H1 (cell line): ENCODE results near the gene PHF13. TPM values are rescaled to one million over a fixed set of nuclear protein-coding genes. Genes with fewer than 3 reads are reported as not detected.

ENCODE experiments used
- CTCF ChIA-PET: fragments of 300-600 bp; sonication (Branson Sonifier 250); formaldehyde crosslinking; loops from one replicate; lab custom pipeline; 2021; ENCODE audit not compliant: partially characterized antibody; lab: Charles Lee
- POLR2A ChIA-PET: fragments of 300-600 bp; sonication (Branson Sonifier 250); formaldehyde crosslinking; loops from one replicate; lab custom pipeline; 2021; ENCODE audit warnings: inconsistent platforms; ENCODE audit not compliant: partially characterized antibody; lab: Charles Lee
- DNase-seq, 2 experiments: peaks; one replicate each; pipeline versions ENCODE4 v3.0.0 to v3.0.0-alpha.2; 2010 to 2022; ENCODE audit warnings: low spot score in 2 of 2, low read depth in 1 of 2, mixed read lengths in 1 of 2
- FAIRE-seq: peaks from 2 replicates; lab custom pipeline; 2011; peaks lifted over from hg19 to GRCh38; lab: Jason Lieb, UNC
- H2AFZ ChIP-seq: 2 replicates; pipeline ENCODE4 v1.8.1; 2012; ENCODE audit warnings: low read length, inconsistent platforms
- H2AK5ac ChIP-seq: 2 replicates; pipeline ENCODE4 v1.6.1; 2013; ENCODE audit warnings: low read depth, low read length
- H2BK120ac ChIP-seq: replicated peaks from 2 replicates; pipeline ENCODE3; 2013; ENCODE audit warnings: low read depth, low read length, inconsistent platforms
- H2BK12ac ChIP-seq: 2 replicates; pipeline ENCODE4 v1.6.1; 2013; ENCODE audit warnings: low read depth, low read length
- H2BK15ac ChIP-seq: 2 replicates; pipeline ENCODE4 v1.6.1; 2013; ENCODE audit warnings: low read length
- H2BK20ac ChIP-seq: 2 replicates; pipeline ENCODE4 v1.6.1; 2013; ENCODE audit warnings: low read length
- H2BK5ac ChIP-seq: 2 replicates; pipeline ENCODE4 v1.6.1; 2013; ENCODE audit warnings: low read depth, low read length
- H3K14ac ChIP-seq: 2 replicates; pipeline ENCODE4 v1.6.1; 2013; ENCODE audit warnings: inconsistent platforms; ENCODE audit not compliant: insufficient read length
- H3K18ac ChIP-seq: 2 replicates; pipeline ENCODE4 v1.6.1; 2013; ENCODE audit warnings: low read length; ENCODE audit errors: extremely low read depth
- H3K23ac ChIP-seq: 2 replicates; pipeline ENCODE4 v1.6.1; 2013; ENCODE audit warnings: inconsistent platforms; ENCODE audit not compliant: insufficient read length
- H3K23me2 ChIP-seq: 2 replicates; pipeline ENCODE4 v1.6.1; 2013; ENCODE audit warnings: low read depth, low read length
- H3K27ac ChIP-seq: 2 replicates; pipeline ENCODE4 v1.6.1; 2011; ENCODE audit warnings: low read depth, low read length, inconsistent platforms
- H3K27me3 ChIP-seq, 4 experiments: replicated peaks in 1 of 4; 1 replicate in 1 of 4; 2 replicates in 3 of 4; pipeline versions ENCODE4 v1.6.1 to v1.8.1; 2011 to 2013; ENCODE audit warnings: low read length in 3 of 4, mild to moderate bottlenecking in 3 of 4, inconsistent platforms in 2 of 4, mixed read lengths in 2 of 4, moderate library complexity in 1 of 4; ENCODE audit not compliant: control insufficient read depth in 3 of 4, insufficient read depth in 3 of 4; ENCODE audit errors: extremely low read depth in 1 of 4
- H3K36me3 ChIP-seq, 4 experiments: 2 replicates each; pipeline versions ENCODE4 v1.6.1 to v1.8.1; 2011 to 2013; ENCODE audit warnings: mild to moderate bottlenecking in 4 of 4, low read length in 3 of 4, moderate library complexity in 2 of 4, control low read depth in 1 of 4, inconsistent platforms in 1 of 4; ENCODE audit not compliant: insufficient read depth in 4 of 4, control insufficient read depth in 2 of 4
- H3K4ac ChIP-seq: replicated peaks from 2 replicates; pipeline ENCODE3; 2013; ENCODE audit warnings: low read length, low read depth, mixed read lengths, inconsistent platforms; ENCODE audit not compliant: insufficient read length
- H3K4me1 ChIP-seq, 4 experiments: replicated peaks in 1 of 4; 1 replicate in 1 of 4; 2 replicates in 3 of 4; pipeline versions ENCODE4 v1.6.1 to v1.8.1; 2011 to 2013; ENCODE audit warnings: low read length in 3 of 4, inconsistent platforms in 2 of 4, mixed read lengths in 1 of 4; ENCODE audit not compliant: insufficient read depth in 4 of 4, control insufficient read depth in 3 of 4
- H3K4me2 ChIP-seq, 2 experiments: 2 replicates each; pipeline versions ENCODE4 v1.6.1 to v1.8.1; 2011 to 2013; ENCODE audit warnings: low read depth in 2 of 2, low read length in 2 of 2, control low read depth in 1 of 2, inconsistent platforms in 1 of 2, mild to moderate bottlenecking in 1 of 2; ENCODE audit not compliant: insufficient read depth in 1 of 2
- H3K4me3 ChIP-seq, 4 experiments: fragments of 200-600, 300-600 bp in 1 of 4; sonication (generic), shearing (Covaris generic), sonication (Bioruptor Twin) in 1 of 4; 2 replicates each; pipeline versions ENCODE4 v1.5.1 to v1.8.1; 2011 to 2016; ENCODE audit warnings: low read length in 4 of 4, low read depth in 3 of 4, control low read depth in 2 of 4, inconsistent platforms in 2 of 4, mild to moderate bottlenecking in 2 of 4, mixed read lengths in 1 of 4, moderate library complexity in 1 of 4; ENCODE audit not compliant: insufficient read depth in 2 of 4; ENCODE audit errors: extremely low read depth in 1 of 4
- H3K56ac ChIP-seq: replicated peaks from 2 replicates; pipeline ENCODE3; 2013; ENCODE audit warnings: low read depth, mild to moderate bottlenecking, mixed read lengths, low read length, inconsistent platforms; ENCODE audit not compliant: insufficient read length
- H3K79me1 ChIP-seq: 2 replicates; pipeline ENCODE4 v1.6.1; 2013; ENCODE audit warnings: low read depth, low read length, control low read depth
- H3K79me2 ChIP-seq, 2 experiments: 2 replicates each; pipeline versions ENCODE4 v1.6.1 to v1.8.1; 2012 to 2013; ENCODE audit warnings: low read length in 2 of 2, mild to moderate bottlenecking in 2 of 2, inconsistent platforms in 1 of 2; ENCODE audit not compliant: insufficient read depth in 2 of 2, control insufficient read depth in 1 of 2
- H3K9ac ChIP-seq, 4 experiments: replicated peaks in 1 of 4; 1 replicate in 1 of 4; 2 replicates in 3 of 4; pipeline versions ENCODE4 v1.6.1 to v1.8.1; 2011 to 2013; ENCODE audit warnings: low read depth in 3 of 4, low read length in 3 of 4, control low read depth in 2 of 4, mild to moderate bottlenecking in 2 of 4, moderate library complexity in 2 of 4, inconsistent platforms in 1 of 4; ENCODE audit errors: extremely low read depth in 1 of 4
- H3K9me3 ChIP-seq, 2 experiments: 2 replicates each; pipeline versions ENCODE4 v1.6.1 to v1.8.1; 2012 to 2013; ENCODE audit warnings: mild to moderate bottlenecking in 2 of 2, moderate library complexity in 2 of 2, control low read depth in 1 of 2, inconsistent platforms in 1 of 2, low read depth in 1 of 2, low read length in 1 of 2, mixed read lengths in 1 of 2; ENCODE audit not compliant: insufficient read depth in 2 of 2
- H4K20me1 ChIP-seq, 2 experiments: replicated peaks in 1 of 2; 2 replicates each; pipeline versions ENCODE3 to v1.8.1; 2011 to 2013; ENCODE audit warnings: inconsistent platforms in 2 of 2, low read length in 2 of 2, mild to moderate bottlenecking in 1 of 2; ENCODE audit not compliant: insufficient read depth in 2 of 2, control insufficient read depth in 1 of 2
- H4K5ac ChIP-seq: 2 replicates; pipeline ENCODE4 v1.6.1; 2013; ENCODE audit warnings: low read length, low read depth, mixed read lengths, inconsistent platforms; ENCODE audit not compliant: insufficient read length
- H4K8ac ChIP-seq: 2 replicates; pipeline ENCODE4 v1.8.0; 2013; ENCODE audit warnings: mild to moderate bottlenecking, moderate library complexity, low read length, inconsistent platforms; ENCODE audit not compliant: insufficient read depth; ENCODE audit errors: extremely low read depth
- H4K91ac ChIP-seq: replicated peaks from 2 replicates; pipeline ENCODE3; 2013; ENCODE audit warnings: low read length, mixed read lengths, inconsistent platforms; ENCODE audit not compliant: insufficient read length
- EGR1 ChIP-seq: IDR thresholded peaks from 2 replicates; pipeline ENCODE4 v1.6.1; 2011; ENCODE audit warnings: low read depth, low read length, borderline replicate concordance
- HDAC2 ChIP-seq, 2 experiments: fragments of 300-600 bp in 1 of 2; sonication (generic) in 1 of 2; IDR thresholded peaks; 2 replicates each; pipeline ENCODE4 v1.6.1; 2011 to 2012; ENCODE audit warnings: low read depth in 2 of 2, low read length in 2 of 2, mild to moderate bottlenecking in 2 of 2, moderate library complexity in 2 of 2, borderline replicate concordance in 1 of 2, inconsistent platforms in 1 of 2
- POU5F1 ChIP-seq: IDR thresholded peaks from 2 replicates; pipeline ENCODE4 v1.6.1; 2011; ENCODE audit warnings: low read depth, mild to moderate bottlenecking, low read length, moderate library complexity
- RNF2 ChIP-seq: fragments of 200-900, 300-1000 bp; sonication (generic); IDR thresholded peaks from 2 replicates; pipeline ENCODE4 v1.7.1; 2016; ENCODE audit warnings: borderline replicate concordance, low read depth, mild to moderate bottlenecking, antibody characterized with exemption, low read length; ENCODE audit not compliant: poor library complexity, severe bottlenecking; ENCODE audit errors: missing control alignments
- SIN3A ChIP-seq, 2 experiments: IDR thresholded peaks in 1 of 2; conservative IDR thresholded peaks in 1 of 2; 2 replicates each; pipeline ENCODE4 v1.6.1; 2011 to 2012; ENCODE audit warnings: low read length in 2 of 2, improper control_type of control experiment in 1 of 2, low read depth in 1 of 2, mild to moderate bottlenecking in 1 of 2
- SP1 ChIP-seq: IDR thresholded peaks from 2 replicates; pipeline ENCODE4 v1.6.1; 2011; ENCODE audit warnings: low read depth, low read length
- SRF ChIP-seq: IDR thresholded peaks from 2 replicates; pipeline ENCODE4 v1.6.1; 2011; ENCODE audit warnings: mild to moderate bottlenecking, low read depth, low read length, moderate library complexity
- TBP ChIP-seq: IDR thresholded peaks from 2 replicates; pipeline ENCODE4 v1.6.1; 2011; ENCODE audit warnings: low read depth, low read length, improper control_type of control experiment
- WGBS, 2 experiments: shearing (Covaris generic) in 1 of 2; methylation state at CpG; one replicate each; pipeline versions ENCODE4 v1.1.6 to v1.1.7; 2013 to 2015; ENCODE audit warnings: low lambda C conversion rate in 2 of 2, mixed read lengths in 2 of 2, inconsistent platforms in 1 of 2, low coverage in 1 of 2, missing lambda C conversion rate in 1 of 2; ENCODE audit not compliant: insufficient replicate concordance in 2 of 2, insufficient coverage in 1 of 2, insufficient read length in 1 of 2; ENCODE audit errors: extremely low coverage in 1 of 2, missing lambda C conversion rate in 1 of 2; 5-methylcytosine and 5-hydroxymethylcytosine counted together
- polyA plus RNA-seq, 7 experiments: library from polyadenylated mRNA; depleted of rRNA in 3 of 7; stranded (reverse) in 5 of 7; unstranded in 2 of 7; fragments of >200 nt in 5 of 7; fragments of 200-250 nt in 2 of 7; gene quantifications; 1 replicate in 5 of 7; 2 replicates in 1 of 7; 4 replicates in 1 of 7; pipeline versions ENCODE4 v1.2.1 to v1.2.3, GENCODE V29; 2011 to 2013; ENCODE audit warnings: missing spikeins in 2 of 7, mixed read lengths in 2 of 7
- total RNA-seq: library from RNA; stranded (reverse); fragmentation: NEBNext Ultra II Directional; extraction: Animal tissue kit (Norgen Biotek cat#: 25700); gene quantifications from 2 replicates; pipeline ENCODE4 v1.2.1, GENCODE V29; 2021
- TF ChIP-seq, protein P1 (sequence below), 3 experiments: IDR thresholded peaks; 1 replicate in 2 of 3; 2 replicates in 1 of 3; pipeline versions ENCODE4 v1.5.1 to v1.6.1; 2011; ENCODE audit warnings: low read length in 3 of 3, mild to moderate bottlenecking in 3 of 3, inconsistent platforms in 2 of 3, low read depth in 1 of 3, moderate library complexity in 1 of 3; ENCODE audit not compliant: insufficient read depth in 1 of 3; ENCODE audit errors: control extremely low read depth in 1 of 3

Gene PHF13
- total and polyA plus RNA-seq, 2 of the 8 experiments (the other 6 are each of a cell fraction or from before 2014, with no cell fraction given) = 11.7 to 39.6 TPM

DNA sequence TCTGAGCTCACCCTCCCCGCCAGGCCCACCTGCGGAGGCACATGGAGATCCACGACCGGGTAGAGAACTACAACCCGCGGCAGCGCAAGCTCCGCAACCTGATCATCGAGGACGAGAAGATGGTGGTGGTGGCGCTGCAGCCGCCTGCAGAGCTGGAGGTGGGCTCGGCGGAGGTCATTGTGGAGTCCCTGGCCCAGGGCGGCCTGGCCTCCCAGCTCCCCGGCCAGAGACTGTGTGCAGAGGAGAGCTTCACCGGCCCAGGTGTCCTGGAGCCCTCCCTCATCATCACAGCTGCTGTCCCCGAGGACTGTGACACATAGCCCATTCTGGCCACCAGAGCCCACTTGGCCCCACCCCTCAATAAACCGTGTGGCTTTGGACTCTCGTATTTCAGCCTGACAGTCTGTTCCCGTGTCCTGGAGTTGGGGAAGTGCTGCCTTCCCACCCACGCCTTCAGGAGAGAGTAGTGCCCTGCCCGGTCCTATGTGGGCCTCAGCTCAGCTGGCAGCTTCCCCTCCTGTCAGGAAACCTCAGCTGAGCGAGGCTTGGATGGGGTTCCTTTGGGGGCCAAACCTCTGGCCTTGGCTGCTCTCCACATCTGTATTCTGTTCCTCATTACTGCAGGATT, 24.5 kb upstream of the PHF13 start:
- H3K79me1 ChIP-seq = peaks cover 4% of the 10 kb centered on the region
- no peak overlapping the region for H2BK120ac ChIP-seq
- no peak overlapping the region for H2AK5ac ChIP-seq
- no peak overlapping the region for H3K4ac ChIP-seq
- no peaks in the 10 kb centered on the region for H3K23me2 ChIP-seq
- H3K36me3 ChIP-seq = peaks cover 0 to 37% (median 10%) of the 10 kb centered on the region in 4 experiments; a peak in 7 of 8 replicates
- no peak for FAIRE-seq
- no peak overlapping the region for H3K23ac ChIP-seq
- no peak overlapping the region for H3K4me2 ChIP-seq
- no peak overlapping the region for H2BK12ac ChIP-seq
- H3K4me3 ChIP-seq = no peak overlapping the region
- no peak overlapping the region for H4K5ac ChIP-seq
- ChIA-PET CTCF (interaction anchor here (0.8 to 2.1 kb wide), 8 partner anchors 8 to 57 kb away, joined by 3 to 11 read pairs (median 4); no protein-coding TSS in a partner anchor), POLR2A (interaction anchor here (0.7 to 17.4 kb wide), 5 partner anchors 9 to 41 kb away, joined by 3 to 196 read pairs (median 6); partner anchors contain the start of genes KLHL21 and ZBTB48)
- WGBS, 2 experiments = 91% methylated on average over 24 of the region's 24 CpGs; no CpG with 5 or more reads in 1 of the 2 experiments
- no peak overlapping the region for H4K91ac ChIP-seq
- H3K27ac ChIP-seq = no peak overlapping the region
- no peaks in the 10 kb centered on the region for H3K79me2 ChIP-seq
- no peak overlapping the region for H3K14ac ChIP-seq
- no peak overlapping the region for H4K8ac ChIP-seq
- no peak overlapping the region; a peak in 3 of 7 replicates for H3K9ac ChIP-seq
- H2BK15ac ChIP-seq = no peak overlapping the region
- no peaks in the 10 kb centered on the region for H3K27me3 ChIP-seq
- H3K56ac ChIP-seq = no peak overlapping the region
- no peak overlapping the region for H2BK20ac ChIP-seq
- DNase-seq = no peak
- H3K9me3 ChIP-seq = no peaks in the 10 kb centered on the region
- no peak overlapping the region for H2AFZ ChIP-seq
- H3K18ac ChIP-seq = no peak overlapping the region
- peaks cover 2 to 34% of the 10 kb centered on the region in 2 experiments for H4K20me1 ChIP-seq
- no peaks in the 10 kb centered on the region for H3K4me1 ChIP-seq
- no peak overlapping the region for H2BK5ac ChIP-seq
- TF ChIP-seq HDAC2 (IDR thresholded peaks at IDR 0.05; ENCODE audit: borderline replicate concordance in 1 of 2, low read depth in 2 of 2, low read length in 2 of 2) (no peak), TBP (no peak), POU5F1 (no peak), EGR1 (no peak), RNF2 (no peak), SIN3A (conservative IDR thresholded peaks at IDR 0.05 in 1 of 2, IDR thresholded peaks at IDR 0.05 in 1 of 2; ENCODE audit: low read depth in 1 of 2, low read length in 2 of 2) (no peak), SP1 (no peak), SRF (no peak)
- TF ChIP-seq, protein P1, sequence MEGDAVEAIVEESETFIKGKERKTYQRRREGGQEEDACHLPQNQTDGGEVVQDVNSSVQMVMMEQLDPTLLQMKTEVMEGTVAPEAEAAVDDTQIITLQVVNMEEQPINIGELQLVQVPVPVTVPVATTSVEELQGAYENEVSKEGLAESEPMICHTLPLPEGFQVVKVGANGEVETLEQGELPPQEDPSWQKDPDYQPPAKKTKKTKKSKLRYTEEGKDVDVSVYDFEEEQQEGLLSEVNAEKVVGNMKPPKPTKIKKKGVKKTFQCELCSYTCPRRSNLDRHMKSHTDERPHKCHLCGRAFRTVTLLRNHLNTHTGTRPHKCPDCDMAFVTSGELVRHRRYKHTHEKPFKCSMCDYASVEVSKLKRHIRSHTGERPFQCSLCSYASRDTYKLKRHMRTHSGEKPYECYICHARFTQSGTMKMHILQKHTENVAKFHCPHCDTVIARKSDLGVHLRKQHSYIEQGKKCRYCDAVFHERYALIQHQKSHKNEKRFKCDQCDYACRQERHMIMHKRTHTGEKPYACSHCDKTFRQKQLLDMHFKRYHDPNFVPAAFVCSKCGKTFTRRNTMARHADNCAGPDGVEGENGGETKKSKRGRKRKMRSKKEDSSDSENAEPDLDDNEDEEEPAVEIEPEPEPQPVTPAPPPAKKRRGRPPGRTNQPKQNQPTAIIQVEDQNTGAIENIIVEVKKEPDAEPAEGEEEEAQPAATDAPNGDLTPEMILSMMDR (IDR thresholded peaks at IDR 0.05; ENCODE audit: control extremely low read depth in 1 of 3, insufficient read depth in 1 of 3, low read depth in 1 of 3, low read length in 3 of 3) = no peak
